H1 (cell line): ENCODE results near the gene NDUFA11. TPM values are rescaled to one million over a fixed set of nuclear protein-coding genes. Genes with fewer than 3 reads are reported as not detected.

Experiments
- CTCF ChIA-PET: fragments of 300-600 bp; sonication (Branson Sonifier 250); formaldehyde crosslinking; loops from one replicate; lab custom pipeline; 2021; ENCODE audit not compliant: partially characterized antibody; lab: Charles Lee
- POLR2A ChIA-PET: fragments of 300-600 bp; sonication (Branson Sonifier 250); formaldehyde crosslinking; loops from one replicate; lab custom pipeline; 2021; ENCODE audit warnings: inconsistent platforms; ENCODE audit not compliant: partially characterized antibody; lab: Charles Lee
- DNase-seq, 2 experiments: peaks; one replicate each; pipeline versions ENCODE4 v3.0.0 to v3.0.0-alpha.2; 2010 to 2022; ENCODE audit warnings: low spot score in 2 of 2, low read depth in 1 of 2, mixed read lengths in 1 of 2
- FAIRE-seq: peaks from 2 replicates; lab custom pipeline; 2011; peaks lifted over from hg19 to GRCh38; lab: Jason Lieb, UNC
- H2AFZ ChIP-seq: 2 replicates; pipeline ENCODE4 v1.8.1; 2012; ENCODE audit warnings: low read length, inconsistent platforms
- H2AK5ac ChIP-seq: 2 replicates; pipeline ENCODE4 v1.6.1; 2013; ENCODE audit warnings: low read depth, low read length
- H2BK120ac ChIP-seq: replicated peaks from 2 replicates; pipeline ENCODE3; 2013; ENCODE audit warnings: low read depth, low read length, inconsistent platforms
- H2BK12ac ChIP-seq: 2 replicates; pipeline ENCODE4 v1.6.1; 2013; ENCODE audit warnings: low read depth, low read length
- H2BK15ac ChIP-seq: 2 replicates; pipeline ENCODE4 v1.6.1; 2013; ENCODE audit warnings: low read length
- H2BK20ac ChIP-seq: 2 replicates; pipeline ENCODE4 v1.6.1; 2013; ENCODE audit warnings: low read length
- H2BK5ac ChIP-seq: 2 replicates; pipeline ENCODE4 v1.6.1; 2013; ENCODE audit warnings: low read depth, low read length
- H3K14ac ChIP-seq: 2 replicates; pipeline ENCODE4 v1.6.1; 2013; ENCODE audit warnings: inconsistent platforms; ENCODE audit not compliant: insufficient read length
- H3K18ac ChIP-seq: 2 replicates; pipeline ENCODE4 v1.6.1; 2013; ENCODE audit warnings: low read length; ENCODE audit errors: extremely low read depth
- H3K23ac ChIP-seq: 2 replicates; pipeline ENCODE4 v1.6.1; 2013; ENCODE audit warnings: inconsistent platforms; ENCODE audit not compliant: insufficient read length
- H3K23me2 ChIP-seq: 2 replicates; pipeline ENCODE4 v1.6.1; 2013; ENCODE audit warnings: low read depth, low read length
- H3K27ac ChIP-seq: 2 replicates; pipeline ENCODE4 v1.6.1; 2011; ENCODE audit warnings: low read depth, low read length, inconsistent platforms
- H3K27me3 ChIP-seq, 4 experiments: replicated peaks in 1 of 4; 1 replicate in 1 of 4; 2 replicates in 3 of 4; pipeline versions ENCODE4 v1.6.1 to v1.8.1; 2011 to 2013; ENCODE audit warnings: low read length in 3 of 4, mild to moderate bottlenecking in 3 of 4, inconsistent platforms in 2 of 4, mixed read lengths in 2 of 4, moderate library complexity in 1 of 4; ENCODE audit not compliant: control insufficient read depth in 3 of 4, insufficient read depth in 3 of 4; ENCODE audit errors: extremely low read depth in 1 of 4
- H3K36me3 ChIP-seq, 4 experiments: 2 replicates each; pipeline versions ENCODE4 v1.6.1 to v1.8.1; 2011 to 2013; ENCODE audit warnings: mild to moderate bottlenecking in 4 of 4, low read length in 3 of 4, moderate library complexity in 2 of 4, control low read depth in 1 of 4, inconsistent platforms in 1 of 4; ENCODE audit not compliant: insufficient read depth in 4 of 4, control insufficient read depth in 2 of 4
- H3K4ac ChIP-seq: replicated peaks from 2 replicates; pipeline ENCODE3; 2013; ENCODE audit warnings: low read length, low read depth, mixed read lengths, inconsistent platforms; ENCODE audit not compliant: insufficient read length
- H3K4me1 ChIP-seq, 4 experiments: replicated peaks in 1 of 4; 1 replicate in 1 of 4; 2 replicates in 3 of 4; pipeline versions ENCODE4 v1.6.1 to v1.8.1; 2011 to 2013; ENCODE audit warnings: low read length in 3 of 4, inconsistent platforms in 2 of 4, mixed read lengths in 1 of 4; ENCODE audit not compliant: insufficient read depth in 4 of 4, control insufficient read depth in 3 of 4
- H3K4me2 ChIP-seq, 2 experiments: 2 replicates each; pipeline versions ENCODE4 v1.6.1 to v1.8.1; 2011 to 2013; ENCODE audit warnings: low read depth in 2 of 2, low read length in 2 of 2, control low read depth in 1 of 2, inconsistent platforms in 1 of 2, mild to moderate bottlenecking in 1 of 2; ENCODE audit not compliant: insufficient read depth in 1 of 2
- H3K4me3 ChIP-seq, 4 experiments: fragments of 200-600, 300-600 bp in 1 of 4; sonication (generic), shearing (Covaris generic), sonication (Bioruptor Twin) in 1 of 4; 2 replicates each; pipeline versions ENCODE4 v1.5.1 to v1.8.1; 2011 to 2016; ENCODE audit warnings: low read length in 4 of 4, low read depth in 3 of 4, control low read depth in 2 of 4, inconsistent platforms in 2 of 4, mild to moderate bottlenecking in 2 of 4, mixed read lengths in 1 of 4, moderate library complexity in 1 of 4; ENCODE audit not compliant: insufficient read depth in 2 of 4; ENCODE audit errors: extremely low read depth in 1 of 4
- H3K56ac ChIP-seq: replicated peaks from 2 replicates; pipeline ENCODE3; 2013; ENCODE audit warnings: low read depth, mild to moderate bottlenecking, mixed read lengths, low read length, inconsistent platforms; ENCODE audit not compliant: insufficient read length
- H3K79me1 ChIP-seq: 2 replicates; pipeline ENCODE4 v1.6.1; 2013; ENCODE audit warnings: low read depth, low read length, control low read depth
- H3K79me2 ChIP-seq, 2 experiments: 2 replicates each; pipeline versions ENCODE4 v1.6.1 to v1.8.1; 2012 to 2013; ENCODE audit warnings: low read length in 2 of 2, mild to moderate bottlenecking in 2 of 2, inconsistent platforms in 1 of 2; ENCODE audit not compliant: insufficient read depth in 2 of 2, control insufficient read depth in 1 of 2
- H3K9ac ChIP-seq, 4 experiments: replicated peaks in 1 of 4; 1 replicate in 1 of 4; 2 replicates in 3 of 4; pipeline versions ENCODE4 v1.6.1 to v1.8.1; 2011 to 2013; ENCODE audit warnings: low read depth in 3 of 4, low read length in 3 of 4, control low read depth in 2 of 4, mild to moderate bottlenecking in 2 of 4, moderate library complexity in 2 of 4, inconsistent platforms in 1 of 4; ENCODE audit errors: extremely low read depth in 1 of 4
- H3K9me3 ChIP-seq, 2 experiments: 2 replicates each; pipeline versions ENCODE4 v1.6.1 to v1.8.1; 2012 to 2013; ENCODE audit warnings: mild to moderate bottlenecking in 2 of 2, moderate library complexity in 2 of 2, control low read depth in 1 of 2, inconsistent platforms in 1 of 2, low read depth in 1 of 2, low read length in 1 of 2, mixed read lengths in 1 of 2; ENCODE audit not compliant: insufficient read depth in 2 of 2
- H4K20me1 ChIP-seq, 2 experiments: replicated peaks in 1 of 2; 2 replicates each; pipeline versions ENCODE3 to v1.8.1; 2011 to 2013; ENCODE audit warnings: inconsistent platforms in 2 of 2, low read length in 2 of 2, mild to moderate bottlenecking in 1 of 2; ENCODE audit not compliant: insufficient read depth in 2 of 2, control insufficient read depth in 1 of 2
- H4K5ac ChIP-seq: 2 replicates; pipeline ENCODE4 v1.6.1; 2013; ENCODE audit warnings: low read length, low read depth, mixed read lengths, inconsistent platforms; ENCODE audit not compliant: insufficient read length
- H4K8ac ChIP-seq: 2 replicates; pipeline ENCODE4 v1.8.0; 2013; ENCODE audit warnings: mild to moderate bottlenecking, moderate library complexity, low read length, inconsistent platforms; ENCODE audit not compliant: insufficient read depth; ENCODE audit errors: extremely low read depth
- H4K91ac ChIP-seq: replicated peaks from 2 replicates; pipeline ENCODE3; 2013; ENCODE audit warnings: low read length, mixed read lengths, inconsistent platforms; ENCODE audit not compliant: insufficient read length
- BACH1 ChIP-seq: IDR thresholded peaks from 2 replicates; pipeline ENCODE4 v1.6.1; 2012; ENCODE audit warnings: low read length, improper control_type of control experiment
- BCL11A ChIP-seq, 2 experiments: IDR thresholded peaks; one replicate each; pipeline ENCODE4 v1.6.1; 2011; ENCODE audit warnings: low read depth in 2 of 2, low read length in 2 of 2, mild to moderate bottlenecking in 2 of 2
- CHD2 ChIP-seq: IDR thresholded peaks from 2 replicates; pipeline ENCODE4 v1.6.1; 2012; ENCODE audit warnings: low read length, improper control_type of control experiment
- RNF2 ChIP-seq: fragments of 200-900, 300-1000 bp; sonication (generic); IDR thresholded peaks from 2 replicates; pipeline ENCODE4 v1.7.1; 2016; ENCODE audit warnings: borderline replicate concordance, low read depth, mild to moderate bottlenecking, antibody characterized with exemption, low read length; ENCODE audit not compliant: poor library complexity, severe bottlenecking; ENCODE audit errors: missing control alignments
- RXRA ChIP-seq: IDR thresholded peaks from 2 replicates; pipeline ENCODE4 v1.6.1; 2011; ENCODE audit warnings: low read depth, mild to moderate bottlenecking, low read length, moderate library complexity; ENCODE audit not compliant: insufficient read depth
- SAP30 ChIP-seq: fragments of 300-600 bp; sonication (generic); IDR thresholded peaks from 2 replicates; pipeline ENCODE4 v1.7.1; 2012; ENCODE audit warnings: low read length, moderate library complexity, mild to moderate bottlenecking, inconsistent platforms; ENCODE audit not compliant: insufficient read depth, insufficient replicate concordance
- SP4 ChIP-seq: IDR thresholded peaks from 2 replicates; pipeline ENCODE4 v1.6.1; 2012; ENCODE audit warnings: low read length, inconsistent platforms
- TEAD4 ChIP-seq: IDR thresholded peaks from 2 replicates; pipeline ENCODE4 v1.6.1; 2012; ENCODE audit warnings: low read depth, low read length, inconsistent platforms, mixed read lengths
- ZNF274 ChIP-seq: IDR thresholded peaks from 2 replicates; pipeline ENCODE4 v1.7.0; 2012; ENCODE audit warnings: low read length, borderline replicate concordance; ENCODE audit errors: extremely low read depth
- WGBS, 2 experiments: shearing (Covaris generic) in 1 of 2; methylation state at CpG; one replicate each; pipeline versions ENCODE4 v1.1.6 to v1.1.7; 2013 to 2015; ENCODE audit warnings: low lambda C conversion rate in 2 of 2, mixed read lengths in 2 of 2, inconsistent platforms in 1 of 2, low coverage in 1 of 2, missing lambda C conversion rate in 1 of 2; ENCODE audit not compliant: insufficient replicate concordance in 2 of 2, insufficient coverage in 1 of 2, insufficient read length in 1 of 2; ENCODE audit errors: extremely low coverage in 1 of 2, missing lambda C conversion rate in 1 of 2; 5-methylcytosine and 5-hydroxymethylcytosine counted together
- polyA plus RNA-seq, 7 experiments: library from polyadenylated mRNA; depleted of rRNA in 3 of 7; stranded (reverse) in 5 of 7; unstranded in 2 of 7; fragments of >200 nt in 5 of 7; fragments of 200-250 nt in 2 of 7; gene quantifications; 1 replicate in 5 of 7; 2 replicates in 1 of 7; 4 replicates in 1 of 7; pipeline versions ENCODE4 v1.2.1 to v1.2.3, GENCODE V29; 2011 to 2013; ENCODE audit warnings: missing spikeins in 2 of 7, mixed read lengths in 2 of 7
- total RNA-seq: library from RNA; stranded (reverse); fragmentation: NEBNext Ultra II Directional; extraction: Animal tissue kit (Norgen Biotek cat#: 25700); gene quantifications from 2 replicates; pipeline ENCODE4 v1.2.1, GENCODE V29; 2021
- TF ChIP-seq, protein P1 (sequence below), 3 experiments: IDR thresholded peaks; 1 replicate in 2 of 3; 2 replicates in 1 of 3; pipeline versions ENCODE4 v1.5.1 to v1.6.1; 2011; ENCODE audit warnings: low read length in 3 of 3, mild to moderate bottlenecking in 3 of 3, inconsistent platforms in 2 of 3, low read depth in 1 of 3, moderate library complexity in 1 of 3; ENCODE audit not compliant: insufficient read depth in 1 of 3; ENCODE audit errors: control extremely low read depth in 1 of 3

Gene NDUFA11
- total and polyA plus RNA-seq, 2 of the 8 experiments (the other 6 are each of a cell fraction or from before 2014, with no cell fraction given) = 205 to 1,037 TPM

DNA sequence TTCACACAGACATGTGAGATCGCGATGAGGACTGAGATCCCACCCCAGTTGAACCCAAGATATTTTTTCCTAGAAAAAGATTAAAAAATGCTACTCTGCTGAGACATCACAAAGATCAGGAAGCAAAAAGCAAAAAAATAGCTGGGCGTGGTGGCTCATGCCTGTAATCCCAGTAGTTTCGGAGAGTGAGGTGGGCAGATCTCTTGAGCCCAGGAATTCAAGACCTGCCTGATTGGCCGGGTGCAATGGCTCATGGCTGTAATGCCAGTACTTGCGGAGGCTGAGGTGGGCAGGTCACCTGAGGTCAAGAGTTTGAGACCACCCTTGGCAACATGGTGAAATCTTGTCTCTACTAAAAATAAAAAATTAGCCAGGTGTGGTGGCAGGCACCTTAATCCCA lies 53.4 kb downstream of the NDUFA11 start:
- no peaks in the 10 kb centered on the region for H3K79me1 ChIP-seq
- no peak overlapping the region for H4K5ac ChIP-seq
- TF ChIP-seq SAP30 (no peak), RNF2 (no peak), RXRA (no peak), ZNF274 (no peak), BACH1 (no peak), SP4 (no peak), TEAD4 (no peak), BCL11A (IDR thresholded peaks at IDR 0.05; ENCODE audit: low read depth in 2 of 2, low read length in 2 of 2) (no peak), CHD2 (no peak)
- TF ChIP-seq, protein P1, sequence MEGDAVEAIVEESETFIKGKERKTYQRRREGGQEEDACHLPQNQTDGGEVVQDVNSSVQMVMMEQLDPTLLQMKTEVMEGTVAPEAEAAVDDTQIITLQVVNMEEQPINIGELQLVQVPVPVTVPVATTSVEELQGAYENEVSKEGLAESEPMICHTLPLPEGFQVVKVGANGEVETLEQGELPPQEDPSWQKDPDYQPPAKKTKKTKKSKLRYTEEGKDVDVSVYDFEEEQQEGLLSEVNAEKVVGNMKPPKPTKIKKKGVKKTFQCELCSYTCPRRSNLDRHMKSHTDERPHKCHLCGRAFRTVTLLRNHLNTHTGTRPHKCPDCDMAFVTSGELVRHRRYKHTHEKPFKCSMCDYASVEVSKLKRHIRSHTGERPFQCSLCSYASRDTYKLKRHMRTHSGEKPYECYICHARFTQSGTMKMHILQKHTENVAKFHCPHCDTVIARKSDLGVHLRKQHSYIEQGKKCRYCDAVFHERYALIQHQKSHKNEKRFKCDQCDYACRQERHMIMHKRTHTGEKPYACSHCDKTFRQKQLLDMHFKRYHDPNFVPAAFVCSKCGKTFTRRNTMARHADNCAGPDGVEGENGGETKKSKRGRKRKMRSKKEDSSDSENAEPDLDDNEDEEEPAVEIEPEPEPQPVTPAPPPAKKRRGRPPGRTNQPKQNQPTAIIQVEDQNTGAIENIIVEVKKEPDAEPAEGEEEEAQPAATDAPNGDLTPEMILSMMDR (IDR thresholded peaks at IDR 0.05; ENCODE audit: control extremely low read depth in 1 of 3, insufficient read depth in 1 of 3, low read depth in 1 of 3, low read length in 3 of 3) = no peak
- H4K20me1 ChIP-seq = no peaks in the 10 kb centered on the region
- no peak overlapping the region for H3K14ac ChIP-seq
- H2BK15ac ChIP-seq = no peak overlapping the region
- no peak overlapping the region for H3K4me3 ChIP-seq
- no peaks in the 10 kb centered on the region for H3K27me3 ChIP-seq
- H3K27ac ChIP-seq = no peak overlapping the region
- H2BK120ac ChIP-seq = no peak overlapping the region
- no peak overlapping the region for H3K4ac ChIP-seq
- no peak overlapping the region for H3K23ac ChIP-seq
- no peaks in the 10 kb centered on the region for H3K4me1 ChIP-seq
- no peak overlapping the region for H3K4me2 ChIP-seq
- no peak overlapping the region for H3K56ac ChIP-seq
- WGBS, 2 experiments = 87% methylated on average over 6 of the region's 6 CpGs; no CpG with 5 or more reads in 1 of the 2 experiments
- no peaks in the 10 kb centered on the region for H3K36me3 ChIP-seq
- no peak overlapping the region for H4K8ac ChIP-seq
- no peak overlapping the region for H2BK20ac ChIP-seq
- H2AK5ac ChIP-seq = no peak overlapping the region
- CTCF ChIA-PET = interaction anchor here (0.7 to 1.0 kb wide), 2 partner anchors 15 to 22 kb away, joined by 3 read pairs; no protein-coding TSS in a partner anchor
- no peak overlapping the region for H4K91ac ChIP-seq
- POLR2A ChIA-PET = interaction anchor here (1.9 kb wide), 1 partner anchor 22 kb away, joined by 5 read pairs; no protein-coding TSS in a partner anchor
- no peaks in the 10 kb centered on the region; the same call in 1 of the 2 replicates for H3K23me2 ChIP-seq
- H3K79me2 ChIP-seq = no peaks in the 10 kb centered on the region
- H3K9me3 ChIP-seq = peaks cover 0 to 4% of the 10 kb centered on the region in 2 experiments; a peak in 1 of 4 replicates
- H2BK5ac ChIP-seq = no peak overlapping the region
- FAIRE-seq (no peak), DNase-seq (no peak)
- no peak overlapping the region for H3K9ac ChIP-seq
- no peak overlapping the region for H2AFZ ChIP-seq
- H2BK12ac ChIP-seq = no peak overlapping the region
- no peak overlapping the region for H3K18ac ChIP-seq
